ENCODE measurements around the gene SMC1B.
"Not testable (repeated sequence)": the region's sequence is repeated elsewhere in the genome, so short reads cannot be mapped to it uniquely, and the experiment has no call there.

- not testable (repeated sequence) for TF ChIP-seq POLR2AphosphoS5 (IDR thresholded peaks at IDR 0.05; ENCODE audit: low read depth, low read length); TAF1 (IDR thresholded peaks at IDR 0.05; ENCODE audit: borderline replicate concordance, low read depth, low read length); POLR2A (IDR thresholded peaks at IDR 0.05; ENCODE audit: low read depth, low read length)
Observed at GRCh38 chr22:45436871-45437517, 23.6 kb upstream of the SMC1B start.

All from GM12892 (cell line).